Measurements from ENCODE around the gene DRAP1.

Gene DRAP1

GRCh38 chr11:65919141-65919572 lies at the start of gene DRAP1:
Gene DRAP1, plus strand, starts transcription at chr11:65919426. Its CDS starts 76 bp downstream, at chr11:65919502.
- H3K4me2 ChIP-seq (ENCODE audit: low read depth, low read length) = peak within 1 kb of the TSS; percentile 99
- no peaks in the 10 kb centered on the region for H3K27me3 ChIP-seq (replicated peaks; ENCODE audit: insufficient read depth, low read length)
- H3K27ac ChIP-seq (ENCODE audit: low read length) = peak within 1 kb of the TSS; percentile 31; the same call in 1 of the 2 replicates
- no peaks in the 10 kb centered on the region for H3K9me3 ChIP-seq (replicated peaks; ENCODE audit: insufficient read depth, low read length)
- TF ChIP-seq EZH2 (optimal IDR thresholded peaks at IDR 0.05; ENCODE audit: low read depth, low read length) (no peak), EZH2phosphoT487 (IDR thresholded peaks at IDR 0.05; ENCODE audit: low read length) (no peak), CTCF (IDR thresholded peaks at IDR 0.05; ENCODE audit: low read length) (no peak)
- DNase-seq = peak; percentile 99
- H3K36me3 ChIP-seq (replicated peaks; ENCODE audit: insufficient read depth, low read length) = no peaks in the 10 kb centered on the region
- peak within 1 kb of the TSS; percentile 90 for H3K9ac ChIP-seq (ENCODE audit: low read length)
- peaks cover 8% of the 10 kb centered on the region; the same call in 1 of the 2 replicates for H3K4me1 ChIP-seq (ENCODE audit: low read length)
- H3K9me2 ChIP-seq (replicated peaks; ENCODE audit: insufficient read depth, low read length) = no peaks in the 10 kb centered on the region
- peak within 1 kb of the TSS; percentile 77 for H2AFZ ChIP-seq (ENCODE audit: low read length)
- H3K4me3 ChIP-seq (ENCODE audit: low read length) = peak within 1 kb of the TSS; percentile 85
- H3F3A ChIP-seq (ENCODE audit: insufficient read depth, low read length) = no peaks in the 10 kb centered on the region
- peaks cover 36% of the 10 kb centered on the region for H3K79me2 ChIP-seq (ENCODE audit: low read length)
- no peaks in the 10 kb centered on the region for H4K20me1 ChIP-seq (ENCODE audit: insufficient read depth, low read length)

- no peaks in the 10 kb centered on the region; the same call in 1 of the 2 replicates for H3K36me3 ChIP-seq (replicated peaks; ENCODE audit: insufficient read depth, low read length)
- H3K4me3 ChIP-seq (ENCODE audit: low read length) = no peak overlapping the region
- H3K9ac ChIP-seq (ENCODE audit: low read length) = no peak overlapping the region
- H3K4me1 ChIP-seq (ENCODE audit: low read length) = 0 out of 2 replicates have a peak, but pooled peaks cover 4% of the 10 kb centered on the region
- no peaks in the 10 kb centered on the region for H3K27me3 ChIP-seq (replicated peaks; ENCODE audit: insufficient read depth, low read length)
- H3K27ac ChIP-seq (ENCODE audit: low read length) = no peak overlapping the region
- no peaks in the 10 kb centered on the region for H3K9me3 ChIP-seq (replicated peaks; ENCODE audit: insufficient read depth, low read length)
- no peaks in the 10 kb centered on the region for H3K9me2 ChIP-seq (replicated peaks; ENCODE audit: insufficient read depth, low read length)
- H3F3A ChIP-seq (ENCODE audit: insufficient read depth, low read length) = no peaks in the 10 kb centered on the region; the same call in 1 of the 2 replicates
- no peaks in the 10 kb centered on the region for H4K20me1 ChIP-seq (ENCODE audit: insufficient read depth, low read length)
- TF ChIP-seq CTCF (IDR thresholded peaks at IDR 0.05; ENCODE audit: low read length) = no peak
- TF ChIP-seq EZH2 (optimal IDR thresholded peaks at IDR 0.05; ENCODE audit: low read depth, low read length) = no peak
- no peak for TF ChIP-seq EZH2phosphoT487 (IDR thresholded peaks at IDR 0.05; ENCODE audit: low read length)
- no peak for DNase-seq
- no peaks in the 10 kb centered on the region for H3K79me2 ChIP-seq (ENCODE audit: low read length)
- no peak overlapping the region for H3K4me2 ChIP-seq (ENCODE audit: low read depth, low read length)
- H2AFZ ChIP-seq (ENCODE audit: low read length) = no peak overlapping the region
Measured at GRCh38 chr11:65869643-65870306, 49.5 kb upstream of the DRAP1 start.

- Histone ChIP-seq H3K36me3 (replicated peaks; ENCODE audit: insufficient read depth, low read length) (no peaks in the 10 kb centered on the region), H3K27me3 (replicated peaks; ENCODE audit: insufficient read depth, low read length) (no peaks in the 10 kb centered on the region), H2AFZ (ENCODE audit: low read length) (no peak overlapping the region), H3K27ac (ENCODE audit: low read length) (no peak overlapping the region), H4K20me1 (ENCODE audit: insufficient read depth, low read length) (no peaks in the 10 kb centered on the region), H3K9ac (ENCODE audit: low read length) (no peak overlapping the region), H3F3A (ENCODE audit: insufficient read depth, low read length) (no peaks in the 10 kb centered on the region; the same call in 1 of the 2 replicates), H3K9me2 (replicated peaks; ENCODE audit: insufficient read depth, low read length) (no peaks in the 10 kb centered on the region), H3K4me1 (ENCODE audit: low read length) (0 out of 2 replicates have a peak, but pooled peaks cover 4% of the 10 kb centered on the region), H3K4me3 (ENCODE audit: low read length) (no peak overlapping the region), H3K79me2 (ENCODE audit: low read length) (no peaks in the 10 kb centered on the region), H3K9me3 (replicated peaks; ENCODE audit: insufficient read depth, low read length) (no peaks in the 10 kb centered on the region), H3K4me2 (ENCODE audit: low read depth, low read length) (no peak overlapping the region)
- no peak for TF ChIP-seq CTCF (IDR thresholded peaks at IDR 0.05; ENCODE audit: low read length)
- TF ChIP-seq EZH2phosphoT487 (IDR thresholded peaks at IDR 0.05; ENCODE audit: low read length) = no peak
- no peak for TF ChIP-seq EZH2 (optimal IDR thresholded peaks at IDR 0.05; ENCODE audit: low read depth, low read length)
- DNase-seq = no peak
Measured at GRCh38 chr11:65870307-65870658, 48.9 kb upstream of the DRAP1 start.

All from MM.1S (cell line).